HPDE6-E6E7 (cell line): ENCODE results near the gene EIF2B4.
A peak's percentile ranks its signal among the peaks of the same experiment; 100 is the strongest.

Experiments
- DNase-seq: peaks from one replicate; pipeline ENCODE4 v3.0.0; 2011; ENCODE audit warnings: missing footprints; ENCODE audit errors: extremely low spot score

Gene EIF2B4

GRCh38 chr2:27370026-27370815 is at the start of gene EIF2B4, which contains the start of gene SNX17:
Gene EIF2B4 (minus strand): TSS chr2:27370338. CDS start chr2:27370314, 24 bp downstream.
Gene SNX17 (plus strand): TSS chr2:27370616. CDS start chr2:27370744, 128 bp downstream.
- DNase-seq: peak; percentile 98

GRCh38 chr2:27416151-27416550 is 46.0 kb upstream of the EIF2B4 start:
- DNase-seq: no peak

GRCh38 chr2:27412419-27413152 is 42.4 kb upstream of the EIF2B4 start:
- no peak for DNase-seq

GRCh38 chr2:27409321-27410073 is 39.4 kb upstream of the EIF2B4 start, which contains the start of gene PPM1G:
Gene PPM1G (minus strand): TSS chr2:27409591. CDS start chr2:27409422, 169 bp downstream.
- peak; percentile 87 for DNase-seq

- peak; percentile 14 for DNase-seq
Measured at GRCh38 chr2:27408601-27409320, 38.6 kb upstream of the EIF2B4 start.

- peak; percentile 38 for DNase-seq
Measured at GRCh38 chr2:27407798-27408491, 37.8 kb upstream of the EIF2B4 start.

GRCh38 chr2:27400348-27401135 is 30.4 kb upstream of the EIF2B4 start:
- DNase-seq: no peak

- no peak for DNase-seq
Measured at GRCh38 chr2:27398962-27399361, 28.8 kb upstream of the EIF2B4 start.

- DNase-seq: no peak
Measured at GRCh38 chr2:27393225-27393624, 23.1 kb upstream of the EIF2B4 start.

GRCh38 chr2:27390822-27391679 is 20.9 kb upstream of the EIF2B4 start:
- no peak for DNase-seq

GRCh38 chr2:27381577-27382181 is 11.5 kb upstream of the EIF2B4 start:
- DNase-seq: no peak

- DNase-seq: peak; percentile 98
Measured at GRCh38 chr2:27380626-27381545, 10.7 kb upstream of the EIF2B4 start, which contains the start of gene ZNF513. Gene ZNF513 (minus strand): TSS chr2:27380734. CDS start chr2:27380526, 208 bp downstream.

- DNase-seq: peak; percentile 44
Measured at GRCh38 chr2:27379836-27380625, 9.9 kb upstream of the EIF2B4 start.

GRCh38 chr2:27379383-27379835 is 9.3 kb upstream of the EIF2B4 start:
- no peak for DNase-seq

GRCh38 chr2:27378809-27379290 is 8.7 kb upstream of the EIF2B4 start:
- no peak for DNase-seq
